Activated naive CD8-positive, alpha-beta T cell treated with anti-CD3 and anti-CD28 coated beads, Interleukin-2, amount 50 U/mL, for 24 hours (primary cell): Measurements from ENCODE around the gene MAMDC4.

Source experiments
- ATAC-seq: fragments of 150-1000 bp; cut with Tn5 transposase; one replicate; pipeline ENCODE4 v1.10.0; 2021
- DNase-seq: peaks from one replicate; pipeline ENCODE4 v3.0.0; 2021
- H3K27ac Mint-ChIP-seq: one replicate; pipeline ENCODE4 v1.8.0; 2021; ENCODE audit warnings: mild to moderate bottlenecking, mixed read lengths
- H3K27me3 Mint-ChIP-seq: one replicate; pipeline ENCODE4 v1.8.0; 2021; ENCODE audit warnings: mixed read lengths
- H3K36me3 Mint-ChIP-seq: one replicate; pipeline ENCODE4 v1.8.0; 2021; ENCODE audit warnings: low read depth, mixed read lengths
- H3K4me1 Mint-ChIP-seq: one replicate; pipeline ENCODE4 v1.8.0; 2021; ENCODE audit warnings: mixed read lengths
- H3K4me3 Mint-ChIP-seq: one replicate; pipeline ENCODE4 v1.8.0; 2021; ENCODE audit warnings: mild to moderate bottlenecking, moderate library complexity, mixed read lengths
- H3K9me3 Mint-ChIP-seq: one replicate; pipeline ENCODE4 v1.8.0; 2021; ENCODE audit warnings: mixed read lengths

Gene MAMDC4

DNA sequence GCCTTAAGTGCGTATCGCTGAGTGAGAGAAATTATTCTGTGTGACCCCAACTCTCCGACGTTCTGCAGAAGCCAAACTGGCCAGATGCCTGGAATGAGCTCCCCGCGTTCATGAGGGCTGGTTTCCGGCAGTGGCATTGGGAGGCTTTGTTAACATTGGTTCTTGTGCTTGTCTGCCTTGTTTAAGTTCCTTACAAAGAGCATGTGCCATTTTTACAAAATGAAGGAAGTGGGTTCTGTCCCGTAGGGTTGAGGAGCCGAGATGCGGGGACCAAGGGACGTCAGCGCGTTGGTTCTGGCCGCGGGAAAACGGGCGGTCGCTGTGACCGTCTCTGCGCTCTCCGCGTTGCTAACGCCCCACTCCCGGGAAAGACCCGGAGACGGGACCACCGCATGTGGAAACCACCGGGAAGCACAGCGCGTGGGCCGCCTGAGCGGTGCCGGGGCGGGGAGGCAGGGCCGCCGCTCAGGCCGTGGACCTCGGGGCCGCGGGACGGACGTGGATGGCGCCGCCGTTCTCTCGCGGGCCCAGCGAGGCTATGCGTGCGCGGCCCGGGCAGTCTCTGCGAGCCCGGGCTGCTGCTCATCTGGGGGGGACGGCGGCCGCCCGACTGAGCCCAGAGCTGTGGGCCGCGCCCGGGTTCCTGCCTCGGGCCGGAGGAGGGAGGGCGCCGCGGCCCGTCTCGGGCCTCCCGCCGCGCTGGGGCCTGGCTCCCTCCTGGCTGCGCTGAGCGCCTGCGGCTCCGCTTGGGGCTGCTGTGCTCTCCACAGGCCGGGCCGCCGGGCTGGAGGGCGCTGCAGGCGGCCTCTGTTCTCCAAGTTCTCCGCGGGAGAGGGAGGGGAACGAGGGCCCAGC, 30.9 kb upstream of the MAMDC4 start:
- no peak for ATAC-seq
- no peaks in the 10 kb centered on the region for H3K9me3 Mint-ChIP-seq
- H3K36me3 Mint-ChIP-seq: peaks cover 12% of the 10 kb centered on the region
- peaks cover 5% of the 10 kb centered on the region for H3K4me1 Mint-ChIP-seq
- H3K27me3 Mint-ChIP-seq: no peaks in the 10 kb centered on the region
- H3K4me3 Mint-ChIP-seq: no peak overlapping the region
- H3K27ac Mint-ChIP-seq: no peak overlapping the region
- DNase-seq: no peak

DNA sequence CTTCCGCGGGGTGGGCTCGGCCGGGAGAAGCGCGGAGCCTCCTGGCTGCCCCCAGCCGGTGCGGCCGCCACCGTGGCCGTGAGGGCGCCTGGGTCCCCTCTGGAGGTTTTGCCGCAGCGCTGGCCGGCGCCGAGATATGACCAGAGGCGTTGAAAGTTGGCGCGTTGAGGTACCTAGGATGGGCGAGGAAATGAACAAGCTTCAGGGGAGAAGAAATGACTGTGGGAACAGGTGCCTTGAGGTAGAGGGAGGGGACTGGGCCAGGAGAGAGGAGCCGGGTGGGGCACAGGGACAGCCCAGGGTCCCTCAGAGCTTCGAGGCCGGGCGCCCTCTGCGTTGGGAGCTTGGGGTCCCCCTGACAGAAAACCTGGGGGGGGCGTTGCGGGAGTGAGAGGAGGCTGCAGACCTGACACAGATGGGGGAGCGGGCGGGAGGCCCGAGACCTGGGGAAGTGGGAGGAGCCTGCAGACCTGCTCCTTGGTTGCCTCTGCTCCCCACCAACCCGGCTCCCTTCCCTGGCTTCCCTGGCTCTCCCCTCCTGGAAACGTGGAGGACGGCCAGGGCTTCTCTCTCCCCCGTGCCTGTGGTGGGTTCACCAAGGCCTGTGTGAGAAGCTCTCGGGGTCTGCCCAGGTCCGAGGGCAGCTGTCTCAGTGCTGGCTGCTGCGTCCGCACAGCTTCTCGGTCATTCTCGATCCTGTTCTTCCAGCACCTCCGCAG, 30.2 kb upstream of the MAMDC4 start:
- Mint-ChIP-seq H3K4me1 (peaks cover 5% of the 10 kb centered on the region), H3K27me3 (no peaks in the 10 kb centered on the region), H3K4me3 (no peak overlapping the region), H3K9me3 (no peaks in the 10 kb centered on the region), H3K36me3 (peaks cover 8% of the 10 kb centered on the region), H3K27ac (no peak overlapping the region)
- ATAC-seq (no peak), DNase-seq (no peak)

DNA sequence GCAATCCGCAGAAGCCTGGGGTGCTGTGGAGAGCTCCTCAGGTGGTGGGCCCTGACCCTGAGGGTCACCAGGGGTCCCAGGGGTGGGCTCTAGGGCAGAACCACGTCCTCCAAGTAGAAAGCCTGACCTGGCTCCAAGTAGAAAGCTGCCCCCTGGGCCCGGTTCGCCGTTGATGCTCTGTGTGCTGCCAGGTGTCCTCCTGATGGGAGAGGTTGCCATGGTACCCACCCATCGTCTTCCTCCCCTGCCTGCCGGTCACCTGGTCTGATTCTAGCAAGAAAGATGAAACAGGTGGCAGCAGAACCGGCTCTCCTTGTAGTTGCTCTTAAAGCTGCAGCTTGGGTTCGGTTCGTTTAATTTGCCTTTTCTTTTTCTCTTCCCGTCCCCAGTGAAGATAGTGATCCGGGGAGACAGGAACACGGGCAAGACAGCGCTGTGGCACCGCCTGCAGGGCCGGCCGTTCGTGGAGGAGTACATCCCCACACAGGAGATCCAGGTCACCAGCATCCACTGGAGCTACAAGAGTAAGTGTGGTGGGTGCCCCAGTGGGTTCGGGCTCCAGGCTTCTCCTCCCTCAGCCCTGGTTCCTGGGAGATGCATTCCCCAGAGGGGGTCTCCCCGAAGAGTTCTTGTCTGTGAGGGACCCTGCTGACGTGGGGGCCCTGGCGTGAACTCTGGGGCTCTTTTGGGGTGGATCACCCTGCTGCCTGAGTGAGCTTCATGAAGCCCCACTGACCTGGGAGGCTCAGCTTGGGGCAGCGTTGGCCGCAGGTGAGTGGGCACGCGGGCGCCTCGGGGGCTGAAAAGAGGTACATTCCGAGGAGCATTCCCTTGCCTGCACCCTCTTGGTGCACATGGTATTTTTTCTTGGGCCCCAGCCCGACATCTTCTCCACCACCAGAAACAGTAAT, 28.8 kb upstream of the MAMDC4 start:
- H3K36me3 Mint-ChIP-seq: peaks cover 5% of the 10 kb centered on the region
- ATAC-seq (no peak), DNase-seq (no peak)
- no peak overlapping the region for H3K27ac Mint-ChIP-seq
- no peaks in the 10 kb centered on the region for H3K9me3 Mint-ChIP-seq
- peaks cover 4% of the 10 kb centered on the region for H3K4me1 Mint-ChIP-seq
- no peaks in the 10 kb centered on the region for H3K27me3 Mint-ChIP-seq
- no peak overlapping the region for H3K4me3 Mint-ChIP-seq

DNA sequence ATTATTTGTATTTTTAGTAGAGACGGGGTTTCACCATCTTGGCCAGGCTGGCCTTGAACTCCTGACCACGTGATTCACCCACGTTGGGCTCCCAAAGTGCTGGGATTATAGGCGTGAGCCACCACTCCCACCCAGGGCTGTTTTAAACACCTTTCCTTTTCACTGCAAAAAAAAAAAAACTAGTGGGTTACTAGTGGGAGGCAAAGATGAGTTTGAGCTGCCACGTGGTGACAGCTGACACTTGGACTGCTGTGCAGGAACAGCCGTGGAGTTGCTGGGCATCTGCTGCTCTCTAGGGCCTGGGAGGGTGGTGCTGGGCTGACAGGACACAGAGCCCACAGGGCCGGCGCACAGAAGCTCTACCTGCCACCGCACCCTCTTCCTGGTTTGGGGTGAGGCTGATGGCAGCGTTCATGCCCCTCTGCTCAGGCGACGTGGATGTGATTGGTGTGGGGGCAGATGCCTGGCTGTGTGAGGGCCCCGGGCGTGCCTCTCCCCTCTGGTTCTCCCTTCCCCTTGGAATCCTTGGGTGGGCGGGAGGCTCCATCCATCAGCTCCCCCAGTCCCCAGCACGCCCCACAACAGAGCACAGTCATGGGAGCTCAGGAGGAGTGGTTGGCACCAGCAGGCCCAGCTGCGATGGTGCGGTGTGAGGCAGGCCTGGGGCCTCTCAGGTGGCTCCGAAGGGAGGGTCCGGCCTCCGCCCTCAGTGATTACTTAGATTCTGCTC, 27.5 kb upstream of the MAMDC4 start:
- DNase-seq (no peak), ATAC-seq (no peak)
- Mint-ChIP-seq H3K27ac (no peak overlapping the region), H3K4me1 (peaks cover 4% of the 10 kb centered on the region), H3K36me3 (peaks cover 9% of the 10 kb centered on the region), H3K9me3 (no peaks in the 10 kb centered on the region), H3K27me3 (no peaks in the 10 kb centered on the region), H3K4me3 (no peak overlapping the region)

DNA sequence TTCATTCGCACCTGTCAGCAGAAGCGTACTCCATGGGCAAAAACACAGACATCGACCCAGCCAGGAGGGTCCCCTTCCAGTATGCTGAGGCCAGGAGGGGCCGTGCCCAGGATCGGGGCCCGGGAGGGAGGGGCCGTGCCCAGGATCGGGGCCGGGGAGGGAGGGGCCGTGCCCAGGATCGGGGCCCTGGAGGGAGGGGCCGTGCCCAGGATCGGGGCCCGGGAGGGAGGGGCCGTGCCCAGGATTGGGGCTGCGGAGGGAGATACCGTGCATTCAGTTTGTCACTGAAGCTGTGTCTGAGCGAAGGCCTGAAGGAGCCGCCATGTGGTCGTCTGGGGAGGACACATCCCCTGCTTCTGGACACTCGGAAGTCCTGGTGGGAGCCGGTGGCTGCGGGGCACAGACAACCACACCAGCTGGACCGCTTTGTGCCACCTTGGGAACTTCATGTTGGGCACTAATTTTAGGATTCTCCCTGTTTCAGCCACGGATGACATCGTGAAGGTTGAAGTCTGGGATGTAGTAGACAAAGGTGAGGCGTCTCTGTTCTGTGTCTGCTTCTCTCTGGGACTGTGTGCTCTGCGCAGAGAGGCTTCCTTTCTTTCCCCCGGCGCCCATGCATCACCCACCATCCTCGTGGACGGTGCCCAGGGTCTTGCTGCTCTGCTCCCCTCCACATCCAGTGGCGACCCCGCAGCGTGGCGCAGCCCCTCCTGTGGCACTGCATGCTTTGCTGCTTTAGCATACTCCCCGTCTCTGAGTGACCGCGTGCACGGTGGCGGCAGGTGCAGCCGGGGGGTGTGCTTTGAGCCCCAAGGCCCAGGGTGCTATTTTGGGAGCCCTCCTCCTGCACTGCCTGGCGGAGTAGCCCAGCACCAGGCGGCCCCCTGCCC, 26.6 kb upstream of the MAMDC4 start:
- Mint-ChIP-seq H3K27ac (no peak overlapping the region), H3K27me3 (no peaks in the 10 kb centered on the region), H3K9me3 (no peaks in the 10 kb centered on the region), H3K4me3 (no peak overlapping the region), H3K4me1 (peaks cover 4% of the 10 kb centered on the region), H3K36me3 (peaks cover 9% of the 10 kb centered on the region)
- no peak for ATAC-seq
- no peak for DNase-seq

DNA sequence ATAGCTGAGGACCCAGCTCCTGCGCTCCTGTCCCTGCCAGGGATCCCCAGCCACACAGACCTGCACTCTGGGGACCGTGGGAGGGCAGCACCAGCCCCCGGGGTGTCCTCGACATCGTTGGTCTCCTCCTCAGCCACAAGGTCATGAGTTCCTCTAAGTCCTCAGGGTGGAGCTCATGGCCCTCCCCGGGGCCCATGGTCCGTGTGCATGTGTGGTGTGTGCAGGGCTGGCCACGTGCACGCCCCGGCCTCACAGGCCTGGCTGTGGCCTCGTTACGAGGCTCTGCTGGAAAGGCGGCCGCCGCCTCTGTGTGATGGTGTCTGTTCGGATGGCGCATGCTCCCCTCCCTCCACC, 26.0 kb upstream of the MAMDC4 start:
- H3K27ac Mint-ChIP-seq: no peak overlapping the region
- H3K27me3 Mint-ChIP-seq: no peaks in the 10 kb centered on the region
- H3K36me3 Mint-ChIP-seq: peaks cover 5% of the 10 kb centered on the region
- ATAC-seq (no peak), DNase-seq (no peak)
- no peaks in the 10 kb centered on the region for H3K4me1 Mint-ChIP-seq
- H3K4me3 Mint-ChIP-seq: no peak overlapping the region
- no peaks in the 10 kb centered on the region for H3K9me3 Mint-ChIP-seq

DNA sequence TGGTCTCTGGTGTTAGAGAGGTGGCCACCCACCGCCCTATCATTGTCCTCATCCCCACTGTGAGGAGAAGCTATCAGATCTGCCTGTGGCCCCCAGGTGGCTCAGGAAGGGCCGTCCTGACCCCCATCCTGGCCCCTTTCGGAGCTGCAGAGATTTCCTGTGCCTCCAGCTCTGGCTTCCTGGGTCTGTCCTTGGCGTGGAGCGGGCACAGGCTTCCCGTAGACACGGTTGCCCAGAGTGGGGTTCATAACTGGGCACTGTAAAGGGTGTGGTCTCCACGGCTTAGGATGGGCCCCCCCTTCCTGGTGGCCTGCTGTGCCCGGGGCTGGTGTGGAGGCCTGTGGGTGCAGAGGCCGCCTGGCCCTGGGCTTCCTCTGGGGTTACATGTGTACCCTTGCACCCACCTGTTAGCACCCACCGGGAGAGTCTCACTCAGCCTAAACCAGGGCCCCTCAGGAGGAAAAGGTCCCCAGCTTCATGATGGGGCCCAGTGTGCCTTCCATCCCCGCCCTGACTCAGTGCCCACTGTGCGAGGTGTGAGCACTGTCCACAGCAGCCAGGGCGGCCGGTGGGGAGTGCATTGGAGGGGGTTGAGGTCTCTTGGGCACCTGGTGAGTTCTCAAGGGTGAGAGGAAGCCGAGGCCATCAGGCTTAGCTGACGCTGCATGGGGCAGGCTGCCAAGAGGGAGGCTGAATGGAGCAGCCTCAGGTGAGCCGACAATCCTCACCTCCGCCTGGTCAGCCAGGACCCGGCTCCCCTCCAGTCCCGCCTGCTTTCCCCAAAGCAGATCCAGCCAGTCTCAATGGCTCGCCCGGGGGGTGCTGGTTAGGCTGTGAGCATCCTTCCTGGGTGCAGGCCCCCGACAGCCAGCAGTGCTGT, 25.2 kb upstream of the MAMDC4 start:
- Mint-ChIP-seq H3K36me3 (peaks cover 5% of the 10 kb centered on the region), H3K27ac (no peak overlapping the region), H3K27me3 (no peaks in the 10 kb centered on the region)

DNA sequence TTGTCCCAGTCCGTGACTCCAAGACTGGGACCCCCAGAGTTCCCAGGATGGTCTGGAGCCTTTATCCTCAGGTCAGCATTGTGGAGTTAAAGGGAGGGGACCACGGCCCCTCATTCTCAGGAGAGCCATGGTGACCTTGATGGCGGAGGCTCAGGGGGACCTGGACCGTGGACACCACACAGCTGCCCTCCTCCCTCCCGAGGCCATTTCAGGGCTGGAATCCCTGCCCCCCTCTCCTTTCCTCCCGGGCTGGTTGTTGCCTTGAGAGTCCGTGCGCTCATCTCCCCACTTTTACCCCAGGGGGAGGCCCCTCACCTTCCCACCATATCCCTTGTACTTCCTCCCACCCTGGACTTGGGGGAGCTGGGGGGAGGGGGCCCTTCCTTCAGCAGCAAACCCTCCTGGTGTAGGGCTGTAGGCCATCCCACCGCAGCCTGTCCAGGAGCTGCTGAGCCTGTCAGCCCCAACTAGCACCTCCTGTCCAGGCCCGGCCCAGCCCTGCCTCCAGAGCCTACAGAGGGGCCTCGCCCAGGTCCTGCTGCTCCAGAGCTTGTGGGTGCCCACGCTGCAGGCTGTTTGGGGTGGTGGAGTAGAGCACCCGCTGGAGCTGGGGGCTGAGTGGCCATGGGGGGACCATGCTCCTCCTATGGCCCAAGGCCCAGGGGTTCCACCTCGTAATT, 24.2 kb upstream of the MAMDC4 start:
- DNase-seq: no peak
- H3K9me3 Mint-ChIP-seq: no peaks in the 10 kb centered on the region
- peaks cover 5% of the 10 kb centered on the region for H3K36me3 Mint-ChIP-seq
- H3K4me1 Mint-ChIP-seq: no peaks in the 10 kb centered on the region
- ATAC-seq: no peak
- no peak overlapping the region for H3K4me3 Mint-ChIP-seq
- H3K27me3 Mint-ChIP-seq: no peaks in the 10 kb centered on the region
- no peak overlapping the region for H3K27ac Mint-ChIP-seq

More for the DNA sequence above, 25.2 kb upstream of the MAMDC4 start:
- H3K9me3 Mint-ChIP-seq: no peaks in the 10 kb centered on the region
- no peaks in the 10 kb centered on the region for H3K4me1 Mint-ChIP-seq
- DNase-seq (no peak), ATAC-seq (no peak)
- H3K4me3 Mint-ChIP-seq: no peak overlapping the region

DNA sequence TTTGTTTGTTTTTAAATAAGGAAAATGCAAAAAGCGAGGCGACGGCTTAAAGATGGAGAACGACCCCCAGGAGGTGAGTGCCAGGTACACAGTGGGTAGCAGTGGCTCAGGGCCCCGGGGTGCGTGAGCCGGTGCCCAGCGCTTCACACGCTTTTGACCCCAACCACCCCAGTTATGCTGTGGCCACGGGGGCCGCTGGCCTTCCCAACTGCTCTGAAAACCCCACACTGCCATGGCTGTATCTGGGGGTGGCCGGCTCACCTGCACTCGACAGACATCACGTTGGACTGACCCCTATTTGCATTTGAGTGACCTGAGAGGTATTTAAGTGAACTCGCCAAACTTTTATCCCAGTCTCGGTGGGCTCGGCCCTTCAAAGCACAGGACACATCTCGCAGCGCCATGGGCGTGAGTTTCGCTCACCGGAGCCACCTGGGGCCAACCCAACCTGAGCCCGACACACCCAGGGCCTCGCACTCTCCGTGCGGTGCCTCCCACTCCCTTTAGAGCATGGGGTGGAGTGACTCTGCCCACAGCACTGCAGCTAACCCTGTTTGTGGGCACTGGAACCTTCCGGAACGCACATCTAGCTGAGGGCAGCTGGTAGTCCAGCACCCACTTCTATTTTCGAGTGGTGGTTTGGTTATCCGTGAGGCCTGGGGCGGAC, 23.5 kb upstream of the MAMDC4 start:
- no peak for DNase-seq
- H3K9me3 Mint-ChIP-seq: no peaks in the 10 kb centered on the region
- H3K4me1 Mint-ChIP-seq: no peaks in the 10 kb centered on the region
- no peak overlapping the region for H3K4me3 Mint-ChIP-seq
- ATAC-seq: no peak
- H3K27ac Mint-ChIP-seq: no peak overlapping the region
- H3K27me3 Mint-ChIP-seq: no peaks in the 10 kb centered on the region
- H3K36me3 Mint-ChIP-seq: peaks cover 5% of the 10 kb centered on the region

DNA sequence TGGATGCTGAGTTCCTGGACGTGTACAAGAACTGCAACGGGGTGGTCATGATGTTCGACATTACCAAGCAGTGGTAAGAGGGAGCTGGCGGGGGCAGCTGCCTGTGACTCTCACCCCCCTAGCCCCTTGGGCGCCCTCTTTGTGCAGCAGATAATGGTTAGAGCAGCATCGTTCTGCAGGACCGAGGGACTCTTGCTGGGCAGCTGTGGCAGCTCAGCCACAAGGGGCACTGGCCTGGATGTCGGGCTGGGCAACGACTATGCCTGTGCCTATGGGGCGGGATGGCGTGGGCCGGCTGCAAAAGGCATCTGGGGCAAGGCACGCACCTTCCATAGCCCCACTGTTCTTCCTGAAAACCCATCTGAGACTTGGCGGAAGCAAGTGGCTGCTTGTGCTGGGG, 22.7 kb upstream of the MAMDC4 start:
- Mint-ChIP-seq H3K27ac (no peak overlapping the region), H3K4me3 (no peak overlapping the region), H3K36me3 (peaks cover 4% of the 10 kb centered on the region), H3K9me3 (no peaks in the 10 kb centered on the region), H3K4me1 (no peaks in the 10 kb centered on the region), H3K27me3 (no peaks in the 10 kb centered on the region)
- DNase-seq (no peak), ATAC-seq (no peak)

DNA sequence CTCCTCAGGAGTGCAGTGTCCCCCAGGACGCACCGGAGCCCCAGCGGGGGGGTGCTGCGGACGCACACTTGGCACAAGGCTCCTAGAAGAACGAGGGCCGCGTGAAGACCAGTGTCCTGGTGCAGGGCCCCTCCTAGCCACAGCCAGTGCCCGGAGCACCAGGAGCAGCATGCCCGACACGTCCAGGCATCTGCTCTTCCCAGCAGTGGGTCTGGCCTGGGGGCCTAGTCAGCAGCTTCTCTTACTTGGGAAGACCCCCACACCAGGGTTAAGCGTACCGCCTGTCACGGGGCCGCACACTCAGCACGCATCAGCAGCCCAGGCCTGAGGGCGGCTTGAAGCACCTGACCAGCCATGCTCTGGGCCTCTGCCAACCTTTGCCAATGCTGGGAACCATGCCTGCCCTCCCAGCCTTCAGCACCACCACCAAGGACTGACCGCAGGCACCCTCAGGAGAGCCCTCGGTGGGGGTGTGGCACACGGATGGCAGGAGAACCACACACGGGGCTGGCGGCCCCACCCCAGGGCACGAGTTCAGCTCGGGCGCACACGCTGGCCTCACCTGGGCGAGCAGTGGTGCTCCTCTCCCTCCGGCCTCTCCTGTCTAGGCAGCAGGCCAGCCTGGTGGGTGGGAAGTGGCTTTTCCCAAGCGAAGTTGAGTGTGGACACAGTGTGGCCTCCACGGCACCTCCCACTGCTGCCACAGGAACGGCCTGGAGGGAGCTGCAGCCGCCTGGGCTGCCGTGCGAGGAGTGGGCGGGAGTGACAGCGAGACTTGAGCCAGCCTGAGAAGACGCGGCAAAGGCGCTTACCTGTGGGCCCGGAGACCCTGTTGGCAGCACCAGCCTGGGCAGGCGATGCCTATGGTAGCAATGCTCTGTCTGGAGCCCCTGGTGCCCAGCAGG, 21.9 kb upstream of the MAMDC4 start:
- Mint-ChIP-seq H3K4me1 (no peaks in the 10 kb centered on the region), H3K9me3 (no peaks in the 10 kb centered on the region), H3K27ac (no peak overlapping the region), H3K36me3 (peaks cover 4% of the 10 kb centered on the region), H3K4me3 (no peak overlapping the region), H3K27me3 (no peaks in the 10 kb centered on the region)
- ATAC-seq (no peak), DNase-seq (no peak)
